A549 (cell line): Measurements from ENCODE around the gene MRTO4. TPM values are rescaled to one million over a fixed set of nuclear protein-coding genes. Genes with fewer than 3 reads are reported as not detected.

Experiments
- ATAC-seq, 2 experiments: fragments of 200-7000 bp in 1 of 2; fragments of >200 bp in 1 of 2; cut with Nextera tagmentation in 1 of 2; cut with Tn5 transposase in 1 of 2; 3 replicates each; pipeline versions ENCODE4 v1.8.0 to v1.9.1; 2018 to 2020; ENCODE audit warnings: mild to moderate bottlenecking in 1 of 2, moderate library complexity in 1 of 2
- CTCF ChIA-PET: fragments of 300-600 bp; sonication (Branson Sonifier 250); formaldehyde crosslinking; extraction: SDS; loops from one replicate; lab custom pipeline; 2021; ENCODE audit warnings: antibody characterized with exemption, inconsistent platforms; lab: Yijun Ruan, JAX
- POLR2A ChIA-PET: fragments of 350-600 bp; formaldehyde crosslinking; extraction: SDS; loops from one replicate; lab custom pipeline; 2021; ENCODE audit warnings: antibody characterized with exemption, inconsistent platforms; lab: Yijun Ruan, JAX
- DNase-seq, 2 experiments: peaks; one replicate each; pipeline versions ENCODE4 v3.0.0 to v3.0.0-alpha.2; 2011 to 2016; ENCODE audit warnings: low read depth in 1 of 2, low spot score in 1 of 2
- FAIRE-seq: peaks from 2 replicates; lab custom pipeline; 2011; peaks lifted over from hg19 to GRCh38; lab: Jason Lieb, UNC
- H3K27ac ChIP-seq, 2 experiments: fragments of >200 bp; sonication (Bioruptor Twin); formaldehyde crosslinking; 3 replicates each; pipeline ENCODE4 v1.5.1; 2016 to 2017
- H3K4me1 ChIP-seq: fragments of >200 bp; sonication (Bioruptor Twin); formaldehyde crosslinking; 3 replicates; pipeline ENCODE4 v1.6.1; 2016
- H3K4me2 ChIP-seq: fragments of >200 bp; sonication (Bioruptor Twin); formaldehyde crosslinking; 3 replicates; pipeline ENCODE4 v1.6.1; 2016
- H3K4me3 ChIP-seq: fragments of >200 bp; sonication (Bioruptor Twin); formaldehyde crosslinking; 3 replicates; pipeline ENCODE4 v1.5.1; 2016
- H3K9me3 ChIP-seq: fragments of >200 bp; sonication (Bioruptor Twin); formaldehyde crosslinking; 3 replicates; pipeline ENCODE4 v1.6.1; 2016
- CHD2 ChIP-seq: fragments of 150-350 bp; IDR thresholded peaks from 2 replicates; pipeline ENCODE4 v1.6.1; 2014; ENCODE audit warnings: low read length; ENCODE audit not compliant: partially characterized antibody
- CHD4 ChIP-seq: fragments of 200-600 bp; sonication (generic); IDR thresholded peaks from 2 replicates; pipeline ENCODE4 v1.6.1; 2016; ENCODE audit warnings: antibody characterized with exemption, mild to moderate bottlenecking, borderline replicate concordance
- E2F6 ChIP-seq: IDR thresholded peaks from 2 replicates; pipeline ENCODE4 v1.6.1; 2012; ENCODE audit warnings: low read depth, borderline replicate concordance
- EHF ChIP-seq: fragments of 250-450 bp; sonication (Bioruptor Pico); IDR thresholded peaks from 2 replicates; pipeline ENCODE4 v1.5.0; 2020; ENCODE audit warnings: mild to moderate bottlenecking
- EHMT2 ChIP-seq: fragments of 200-600 bp; sonication (generic); IDR thresholded peaks from 2 replicates; pipeline ENCODE4 v1.6.1; 2016; ENCODE audit warnings: antibody characterized with exemption, low read depth, mild to moderate bottlenecking, moderate library complexity
- ELK1 ChIP-seq: fragments of 150-350 bp; IDR thresholded peaks from 2 replicates; pipeline ENCODE4 v1.6.1; 2014; ENCODE audit warnings: low read depth, mild to moderate bottlenecking, low read length
- ESRRA ChIP-seq: fragments of 150-350 bp; IDR thresholded peaks from 2 replicates; pipeline ENCODE4 v1.6.1; 2014; ENCODE audit warnings: mild to moderate bottlenecking, low read length, borderline replicate concordance
- FOXS1 ChIP-seq: fragments of 250-450 bp; sonication (Bioruptor Pico); IDR thresholded peaks from 2 replicates; pipeline ENCODE4 v1.5.0; 2020; ENCODE audit warnings: mild to moderate bottlenecking, moderate library complexity
- HES2 ChIP-seq: fragments of >200 bp; sonication (Bioruptor Twin); formaldehyde crosslinking; IDR thresholded peaks from 2 replicates; pipeline ENCODE4 v1.6.1; 2016
- HEYL ChIP-seq: fragments of 250-450 bp; sonication (Bioruptor Pico); IDR thresholded peaks from 2 replicates; pipeline ENCODE4 v1.8.0; 2021; ENCODE audit warnings: mild to moderate bottlenecking, moderate library complexity
- HOXA7 ChIP-seq: fragments of 250-450 bp; sonication (Bioruptor Pico); IDR thresholded peaks from 2 replicates; pipeline ENCODE4 v1.5.0; 2020; ENCODE audit warnings: mild to moderate bottlenecking, moderate library complexity
- HOXB5 ChIP-seq: fragments of 250-450 bp; sonication (Bioruptor Pico); IDR thresholded peaks from 2 replicates; pipeline ENCODE4 v1.5.0; 2020; ENCODE audit warnings: mild to moderate bottlenecking, moderate library complexity
- MAFK ChIP-seq: fragments of 450-650 bp; IDR thresholded peaks from 2 replicates; pipeline ENCODE4 v1.6.1; 2014; ENCODE audit not compliant: partially characterized antibody
- MAX ChIP-seq: IDR thresholded peaks from 2 replicates; pipeline ENCODE4 v1.6.1; 2012
- NFE2L2 ChIP-seq: fragments of 150-350 bp; conservative IDR thresholded peaks from 2 replicates; pipeline ENCODE4 v1.6.1; 2014; ENCODE audit warnings: low read length
- PBX3 ChIP-seq: IDR thresholded peaks from 2 replicates; pipeline ENCODE4 v1.6.1; 2012
- POLR2A ChIP-seq: IDR thresholded peaks from 2 replicates; pipeline ENCODE4 v1.6.1; 2012; ENCODE audit warnings: mild to moderate bottlenecking, low read length
- POLR2AphosphoS2 ChIP-seq: conservative IDR thresholded peaks from 2 replicates; pipeline ENCODE4 v1.6.1; 2012; ENCODE audit warnings: low read length, improper control_type of control experiment, inconsistent platforms
- RAD21 ChIP-seq, 2 experiments: fragments of >200 bp in 1 of 2; sonication (Bioruptor Twin) in 1 of 2; formaldehyde crosslinking in 1 of 2; IDR thresholded peaks in 1 of 2; conservative IDR thresholded peaks in 1 of 2; 2 replicates in 1 of 2; 3 replicates in 1 of 2; pipeline ENCODE4 v1.6.1; 2012 to 2018; ENCODE audit warnings: inconsistent platforms in 1 of 2
- RFX5 ChIP-seq: fragments of 450-650 bp; IDR thresholded peaks from 2 replicates; pipeline ENCODE4 v1.7.1; 2014; ENCODE audit warnings: antibody characterized with exemption, mild to moderate bottlenecking, moderate library complexity
- RNF2 ChIP-seq: fragments of 200-600 bp; sonication (generic); IDR thresholded peaks from 2 replicates; pipeline ENCODE4 v1.6.1; 2016; ENCODE audit warnings: low read depth, mild to moderate bottlenecking, antibody characterized with exemption, moderate library complexity, borderline replicate concordance
- SREBF2 ChIP-seq: fragments of 450-650 bp; IDR thresholded peaks from 2 replicates; pipeline ENCODE4 v1.6.1; 2014; ENCODE audit warnings: mild to moderate bottlenecking, moderate library complexity
- TFCP2L1 ChIP-seq: fragments of 250-450 bp; sonication (Bioruptor Pico); IDR thresholded peaks from 2 replicates; pipeline ENCODE4 v1.5.0; 2021; ENCODE audit warnings: mild to moderate bottlenecking
- TP53 ChIP-seq: fragments of 250-450 bp; sonication (Bioruptor Pico); IDR thresholded peaks from 2 replicates; pipeline ENCODE4 v1.5.0; 2021; ENCODE audit warnings: mild to moderate bottlenecking, moderate library complexity
- USF2 ChIP-seq: fragments of 450-650 bp; IDR thresholded peaks from 2 replicates; pipeline ENCODE4 v1.6.1; 2014; ENCODE audit warnings: antibody characterized with exemption
- ZC3H11A ChIP-seq: fragments of 450-650 bp; IDR thresholded peaks from 2 replicates; pipeline ENCODE4 v1.6.1; 2014; ENCODE audit warnings: antibody characterized with exemption, mild to moderate bottlenecking
- WGBS: methylation state at CpG from one replicate; pipeline ENCODE4 v1.1.6; 2017; ENCODE audit errors: missing lambda C conversion rate; 5-methylcytosine and 5-hydroxymethylcytosine counted together
- polyA plus RNA-seq, 4 experiments: library from polyadenylated mRNA; depleted of rRNA in 3 of 4; stranded (reverse); fragments of >200 nt; fragmentation: RNase III in 1 of 4; extraction: RNeasy Plus Mini Kit Qiagen cat#74134 plus additional on column Dnase treatment in 1 of 4; gene quantifications; 2 replicates in 3 of 4; 3 replicates in 1 of 4; pipeline ENCODE4 v1.2.3, GENCODE V29; 2011 to 2017

The MRTO4 gene
- polyA plus RNA-seq, 2 of the 4 experiments (the other 2 are of a cell fraction), result 61.7 to 66.4 TPM

- ChIA-PET POLR2A (no interaction called here), CTCF (no interaction called here)
- H3K4me2 ChIP-seq, result no peak overlapping the region
- no peak overlapping the region for H3K4me3 ChIP-seq
- DNase-seq (no peak), FAIRE-seq (no peak), ATAC-seq (no peak)
- peaks cover 5% of the 10 kb centered on the region; the same call in 2 of the 3 replicates for H3K4me1 ChIP-seq
- H3K9me3 ChIP-seq, result no peaks in the 10 kb centered on the region
- H3K27ac ChIP-seq, result no peak overlapping the region
- 88% methylated on average over 6 of the region's 11 CpGs for WGBS
- TF ChIP-seq ELK1, result no peak
- TF ChIP-seq RNF2, result no peak
Observed at GRCh38 chr1:19305880-19306279, 54.3 kb downstream of the MRTO4 start.

GRCh38 chr1:19306941-19307340 is 55.3 kb downstream of the MRTO4 start:
- FAIRE-seq (no peak), DNase-seq (no peak), ATAC-seq (no peak)
- no peak for TF ChIP-seq RNF2
- TF ChIP-seq E2F6, result no peak
- no peak for TF ChIP-seq TP53 (CRISPR knock-in tag)
- no peak for TF ChIP-seq USF2
- TF ChIP-seq MAX, result no peak
- TF ChIP-seq HEYL (CRISPR knock-in tag), result no peak
- no peak for TF ChIP-seq POLR2A
- no peak for TF ChIP-seq CHD4
- no peak for TF ChIP-seq NFE2L2
- no peak for TF ChIP-seq HOXA7 (CRISPR knock-in tag)
- TF ChIP-seq HES2, result no peak
- no peak for TF ChIP-seq ELK1
- H3K4me2 ChIP-seq, result no peak overlapping the region
- no peaks in the 10 kb centered on the region for H3K9me3 ChIP-seq
- POLR2A ChIA-PET, result no interaction called here
- H3K4me3 ChIP-seq, result no peak overlapping the region
- H3K27ac ChIP-seq, result no peak overlapping the region
- CTCF ChIA-PET, result interaction anchor here (0.6 to 0.8 kb wide), 2 partner anchors 66 to 355 kb away, joined by 3 read pairs; no protein-coding TSS in a partner anchor
- H3K4me1 ChIP-seq, result peaks cover 8% of the 10 kb centered on the region; the same call in 2 of the 3 replicates
- 92% methylated on average over 6 of the region's 6 CpGs for WGBS

- ATAC-seq (no peak), DNase-seq (no peak), FAIRE-seq (no peak)
- WGBS, result 82% methylated on average over 5 of the region's 10 CpGs
- peaks cover 9% of the 10 kb centered on the region; the same call in 2 of the 3 replicates for H3K4me1 ChIP-seq
- H3K4me2 ChIP-seq, result no peak overlapping the region
- POLR2A ChIA-PET, result no interaction called here
- CTCF ChIA-PET, result no interaction called here
- no peaks in the 10 kb centered on the region for H3K9me3 ChIP-seq
- H3K4me3 ChIP-seq, result no peak overlapping the region
- TF ChIP-seq RFX5 (no peak), CHD4 (no peak), HOXB5 (CRISPR knock-in tag) (no peak), MAFK (no peak), EHMT2 (no peak), SREBF2 (no peak), ESRRA (no peak), POLR2AphosphoS2 (no peak), RAD21 (conservative IDR thresholded peaks at IDR 0.05 in 1 of 2, IDR thresholded peaks at IDR 0.05 in 1 of 2) (no peak), POLR2A (no peak), PBX3 (no peak), TFCP2L1 (CRISPR knock-in tag) (no peak), CHD2 (no peak), HOXA7 (CRISPR knock-in tag) (no peak), EHF (CRISPR knock-in tag) (no peak), ZC3H11A (no peak), FOXS1 (CRISPR knock-in tag) (no peak), MAX (no peak)
- no peak overlapping the region for H3K27ac ChIP-seq
Observed at GRCh38 chr1:19307794-19308508, 56.3 kb downstream of the MRTO4 start.
